Caco-2 (cell line): ENCODE measurements around the gene TMEM156. TPM values are rescaled to one million over a fixed set of nuclear protein-coding genes. Genes with fewer than 3 reads are reported as not detected.

ENCODE experiments used
- BruUV-seq: library from RNA; stranded (reverse); fragments of 400-500 nt; replicated peaks from 2 replicates; lab custom pipeline; 2021; lab: Mats Ljungman, UMichigan
- CTCF ChIA-PET: fragments of 300-600 bp; sonication (Branson Sonifier 250); formaldehyde crosslinking; loops from one replicate; lab custom pipeline; 2022; ENCODE audit warnings: antibody characterized with exemption; lab: Charles Lee
- POLR2A ChIA-PET: fragments of 300-600 bp; sonication (Branson Sonifier 250); formaldehyde crosslinking; loops from one replicate; lab custom pipeline; 2022; ENCODE audit warnings: antibody characterized with exemption; lab: Charles Lee
- DNase-seq, 2 experiments: peaks; one replicate each; pipeline versions ENCODE4 v3.0.0 to v3.0.0-alpha.2; 2020 to 2022
- H3K27me3 ChIP-seq: replicated peaks from 2 replicates; pipeline ENCODE4 v1.6.0; 2011; ENCODE audit warnings: low read length; ENCODE audit not compliant: control insufficient read depth, insufficient read depth
- H3K36me3 ChIP-seq: 2 replicates; pipeline ENCODE4 v1.5.1; 2011; ENCODE audit warnings: low read length; ENCODE audit not compliant: control insufficient read depth, insufficient read depth
- H3K4me1 ChIP-seq: fragments of 250-450 bp; sonication (Bioruptor Pico); 2 replicates; pipeline ENCODE4 v1.5.1; 2020; ENCODE audit warnings: mild to moderate bottlenecking
- H3K4me3 ChIP-seq: 2 replicates; pipeline ENCODE4 v1.5.1; 2011; ENCODE audit warnings: low read depth, mild to moderate bottlenecking, control low read depth, low read length
- H3K9me3 ChIP-seq: fragments of 250-450 bp; sonication (Bioruptor Pico); 2 replicates; pipeline ENCODE4 v1.5.1; 2020; ENCODE audit warnings: mild to moderate bottlenecking, moderate library complexity
- H3K27ac Mint-ChIP-seq: one replicate; pipeline ENCODE4 v1.8.0; 2022; ENCODE audit warnings: mixed read lengths; ENCODE audit not compliant: unreplicated experiment
- H3K27me3 Mint-ChIP-seq: one replicate; pipeline ENCODE4 v1.8.0; 2022; ENCODE audit warnings: mixed read lengths; ENCODE audit not compliant: insufficient read depth, unreplicated experiment
- H3K36me3 Mint-ChIP-seq: one replicate; pipeline ENCODE4 v1.8.0; 2022; ENCODE audit warnings: mild to moderate bottlenecking, mixed read lengths; ENCODE audit not compliant: insufficient read depth, unreplicated experiment
- H3K4me1 Mint-ChIP-seq: one replicate; pipeline ENCODE4 v1.8.0; 2022; ENCODE audit warnings: low read depth, mixed read lengths; ENCODE audit not compliant: unreplicated experiment
- H3K4me3 Mint-ChIP-seq: one replicate; pipeline ENCODE4 v1.8.0; 2022; ENCODE audit warnings: mild to moderate bottlenecking, moderate library complexity, mixed read lengths; ENCODE audit not compliant: unreplicated experiment
- H3K9me3 Mint-ChIP-seq: one replicate; pipeline ENCODE4 v1.8.0; 2022; ENCODE audit warnings: mixed read lengths; ENCODE audit not compliant: unreplicated experiment
- intact Hi-C: fragments of 100-400 bp; cut with micrococcal nuclease; formaldehyde crosslinking; loops from one replicate; pipeline ENCODE4 v1.10.0; 2022; ENCODE audit not compliant: unreplicated experiment
- total RNA-seq: library from RNA; stranded (reverse); gene quantifications from 2 replicates; pipeline ENCODE4 v1.2.3, GENCODE V29; 2022
- TF ChIP-seq, protein P1 (sequence below), 2 experiments: fragments of 200-600 bp in 1 of 2; IDR thresholded peaks; 1 replicate in 1 of 2; 2 replicates in 1 of 2; pipeline versions ENCODE4 v1.5.1 to v1.8.0; 2011 to 2022; ENCODE audit warnings: antibody characterized with exemption in 1 of 2, control low read depth in 1 of 2, inconsistent platforms in 1 of 2, low read depth in 1 of 2, low read length in 1 of 2, mild to moderate bottlenecking in 1 of 2, moderate library complexity in 1 of 2; ENCODE audit not compliant: insufficient read depth in 1 of 2, severe bottlenecking in 1 of 2, unreplicated experiment in 1 of 2

Gene TMEM156
- total RNA-seq, 1 experiment from 2014 or later: not detected

DNA sequence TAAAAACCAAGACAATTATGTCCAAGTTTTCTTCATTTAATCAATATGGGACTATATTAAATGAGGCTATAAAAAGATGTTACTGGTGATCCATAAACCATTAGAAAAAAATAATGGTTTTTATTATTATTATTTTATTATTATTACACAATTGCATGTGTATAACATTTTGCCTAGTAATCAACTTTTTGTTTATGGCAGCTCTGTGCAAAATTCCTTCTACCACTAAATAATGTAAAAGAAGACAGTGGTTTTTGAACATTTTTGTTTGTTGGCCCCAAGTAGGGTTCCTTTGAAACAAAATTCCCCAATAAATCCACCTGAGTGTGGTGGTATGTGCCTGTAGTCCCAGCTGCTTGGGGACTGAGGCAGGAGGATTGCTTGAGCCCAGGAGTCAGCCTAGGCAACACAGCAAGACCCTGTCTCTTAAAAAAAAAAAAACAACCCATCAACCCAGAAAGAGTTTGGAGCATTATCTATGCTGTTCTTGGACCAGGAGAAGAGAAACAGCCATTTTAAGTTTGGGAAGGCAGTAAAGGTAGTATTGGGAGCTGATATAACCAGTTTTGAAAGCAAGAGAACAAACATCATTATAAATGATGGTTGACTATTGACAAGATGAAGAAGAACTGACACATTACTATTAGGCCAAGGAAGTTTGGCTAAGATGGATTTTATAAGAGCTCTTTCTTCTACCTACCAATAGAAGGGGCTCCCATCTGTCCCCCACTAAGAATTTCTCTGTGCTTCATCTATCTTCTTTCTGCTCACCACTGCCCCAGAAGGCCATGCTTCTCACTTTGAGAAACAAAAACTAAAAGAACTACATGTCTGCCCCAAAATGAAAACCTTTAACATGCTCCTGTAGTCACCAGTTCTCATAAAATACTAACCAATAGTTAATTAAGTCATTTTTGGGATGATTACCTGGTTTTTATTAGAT is 2.2 kb downstream of the TMEM156 start:
- no peak for DNase-seq
- ChIA-PET POLR2A (no interaction called here), CTCF (interaction anchor here (1.2 kb wide), 1 partner anchor 127 kb away, joined by 3 read pairs; no protein-coding TSS in a partner anchor)
- no peak overlapping the region for H3K4me3 ChIP-seq
- Mint-ChIP-seq H3K36me3 (no peaks in the 10 kb centered on the region), H3K27me3 (no peaks in the 10 kb centered on the region), H3K4me3 (no peak overlapping the region), H3K9me3 (no peaks in the 10 kb centered on the region), H3K27ac (no peak overlapping the region), H3K4me1 (no peaks in the 10 kb centered on the region)
- intact Hi-C loops: no loop called here
- no peaks in the 10 kb centered on the region for H3K27me3 ChIP-seq
- TF ChIP-seq, protein P1, sequence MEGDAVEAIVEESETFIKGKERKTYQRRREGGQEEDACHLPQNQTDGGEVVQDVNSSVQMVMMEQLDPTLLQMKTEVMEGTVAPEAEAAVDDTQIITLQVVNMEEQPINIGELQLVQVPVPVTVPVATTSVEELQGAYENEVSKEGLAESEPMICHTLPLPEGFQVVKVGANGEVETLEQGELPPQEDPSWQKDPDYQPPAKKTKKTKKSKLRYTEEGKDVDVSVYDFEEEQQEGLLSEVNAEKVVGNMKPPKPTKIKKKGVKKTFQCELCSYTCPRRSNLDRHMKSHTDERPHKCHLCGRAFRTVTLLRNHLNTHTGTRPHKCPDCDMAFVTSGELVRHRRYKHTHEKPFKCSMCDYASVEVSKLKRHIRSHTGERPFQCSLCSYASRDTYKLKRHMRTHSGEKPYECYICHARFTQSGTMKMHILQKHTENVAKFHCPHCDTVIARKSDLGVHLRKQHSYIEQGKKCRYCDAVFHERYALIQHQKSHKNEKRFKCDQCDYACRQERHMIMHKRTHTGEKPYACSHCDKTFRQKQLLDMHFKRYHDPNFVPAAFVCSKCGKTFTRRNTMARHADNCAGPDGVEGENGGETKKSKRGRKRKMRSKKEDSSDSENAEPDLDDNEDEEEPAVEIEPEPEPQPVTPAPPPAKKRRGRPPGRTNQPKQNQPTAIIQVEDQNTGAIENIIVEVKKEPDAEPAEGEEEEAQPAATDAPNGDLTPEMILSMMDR (IDR thresholded peaks at IDR 0.05; ENCODE audit: insufficient read depth in 1 of 2, low read depth in 1 of 2, low read length in 1 of 2, severe bottlenecking in 1 of 2, unreplicated experiment in 1 of 2): no peak
- no peaks in the 10 kb centered on the region for H3K36me3 ChIP-seq
- H3K9me3 ChIP-seq: no peaks in the 10 kb centered on the region
- no TSS peak for BruUV-seq
- H3K4me1 ChIP-seq: no peaks in the 10 kb centered on the region

DNA sequence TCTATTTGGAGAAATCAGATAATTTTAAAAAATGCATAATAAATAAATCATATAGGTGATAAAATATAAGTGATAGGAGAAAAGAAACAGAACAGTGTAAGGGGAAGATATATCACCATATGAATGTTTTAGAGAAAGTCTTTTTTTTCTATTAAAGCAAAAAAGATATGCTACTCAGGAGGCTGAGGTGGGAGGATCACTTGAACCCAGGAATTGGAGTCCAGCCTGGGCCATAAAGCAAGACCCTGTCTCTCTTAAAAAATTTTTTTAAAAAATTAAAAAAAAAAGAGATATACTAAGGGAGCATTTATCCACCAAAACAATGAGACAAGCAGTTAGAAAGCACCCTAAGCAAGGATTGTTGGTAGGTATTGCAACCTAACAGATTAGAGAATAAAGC is 6.1 kb downstream of the TMEM156 start:
- CTCF ChIA-PET: no interaction called here
- POLR2A ChIA-PET: no interaction called here
- H3K36me3 Mint-ChIP-seq: no peaks in the 10 kb centered on the region
- H3K9me3 Mint-ChIP-seq: peaks cover 7% of the 10 kb centered on the region
- H3K4me1 ChIP-seq: no peaks in the 10 kb centered on the region
- DNase-seq: no peak
- intact Hi-C loops: no loop called here
- TF ChIP-seq, protein P1 (IDR thresholded peaks at IDR 0.05; ENCODE audit: insufficient read depth in 1 of 2, low read depth in 1 of 2, low read length in 1 of 2, severe bottlenecking in 1 of 2, unreplicated experiment in 1 of 2): no peak
- no peaks in the 10 kb centered on the region for H3K4me1 Mint-ChIP-seq
- no TSS peak for BruUV-seq
- H3K9me3 ChIP-seq: no peaks in the 10 kb centered on the region
- H3K36me3 ChIP-seq: no peaks in the 10 kb centered on the region
- no peaks in the 10 kb centered on the region for H3K27me3 ChIP-seq
- no peak overlapping the region for H3K4me3 Mint-ChIP-seq
- H3K27ac Mint-ChIP-seq: no peak overlapping the region
- no peaks in the 10 kb centered on the region for H3K27me3 Mint-ChIP-seq
- H3K4me3 ChIP-seq: no peak overlapping the region

DNA sequence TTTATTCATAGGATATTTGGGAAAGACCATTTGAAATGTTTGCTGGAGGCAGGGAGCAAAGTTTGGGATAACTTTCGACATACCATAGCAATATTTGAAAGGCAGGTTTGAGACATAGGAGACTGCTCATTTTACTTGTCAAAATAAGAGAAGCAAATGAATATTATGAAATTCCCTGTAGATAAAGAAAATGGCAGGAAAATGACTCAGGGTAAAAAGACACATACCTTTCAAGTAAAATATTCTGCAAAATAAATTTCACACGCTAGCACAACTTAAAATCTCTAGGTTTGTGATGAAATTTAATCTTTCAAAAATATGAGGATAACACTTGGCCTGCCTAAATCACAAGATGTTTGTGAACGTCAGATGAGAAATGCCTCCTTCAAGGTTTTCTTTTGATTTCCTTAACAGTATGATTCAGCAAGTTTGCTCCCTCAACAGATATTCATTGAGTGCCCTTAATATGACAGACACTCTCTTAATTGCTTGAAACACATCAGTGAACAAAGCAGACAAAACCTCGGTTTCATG is 6.6 kb downstream of the TMEM156 start:
- H3K4me1 ChIP-seq: no peaks in the 10 kb centered on the region
- Mint-ChIP-seq H3K4me3 (no peak overlapping the region), H3K27me3 (no peaks in the 10 kb centered on the region), H3K27ac (no peak overlapping the region), H3K4me1 (no peaks in the 10 kb centered on the region), H3K36me3 (no peaks in the 10 kb centered on the region), H3K9me3 (peaks cover 7% of the 10 kb centered on the region)
- no peaks in the 10 kb centered on the region for H3K36me3 ChIP-seq
- TF ChIP-seq, protein P1 (IDR thresholded peaks at IDR 0.05; ENCODE audit: insufficient read depth in 1 of 2, low read depth in 1 of 2, low read length in 1 of 2, severe bottlenecking in 1 of 2, unreplicated experiment in 1 of 2): no peak
- H3K9me3 ChIP-seq: no peaks in the 10 kb centered on the region
- POLR2A ChIA-PET: no interaction called here
- intact Hi-C loops: no loop called here
- no TSS peak for BruUV-seq
- H3K27me3 ChIP-seq: no peaks in the 10 kb centered on the region
- no peak overlapping the region for H3K4me3 ChIP-seq
- CTCF ChIA-PET: no interaction called here
- DNase-seq: no peak
